GM12878 (cell line): ENCODE measurements around the gene SVIL. TPM values are rescaled to one million over a fixed set of nuclear protein-coding genes. Genes with fewer than 3 reads are reported as not detected.

Source experiments
- ATAC-seq: fragments of 200-7000 bp; cut with Tn5 transposase; 3 replicates; pipeline ENCODE4 v1.9.1; 2020; ENCODE audit warnings: mild to moderate bottlenecking, moderate library complexity
- BruUV-seq: library from RNA; stranded (reverse); fragments of 400-500 nt; replicated peaks from 2 replicates; lab custom pipeline; 2021; lab: Mats Ljungman, UMichigan
- CTCF ChIA-PET: fragments of 300-600 bp; sonication (Branson Sonifier 250); formaldehyde crosslinking; extraction: SDS; loops from one replicate; lab custom pipeline; 2021; ENCODE audit warnings: inconsistent platforms; lab: Yijun Ruan, JAX
- POLR2A ChIA-PET: fragments of 350-600 bp; formaldehyde crosslinking; extraction: SDS; loops from one replicate; lab custom pipeline; 2021; ENCODE audit warnings: inconsistent platforms; lab: Charles Lee
- RAD21 ChIA-PET: fragments of 300-600 bp; sonication (Branson Sonifier 250); formaldehyde crosslinking; loops from one replicate; lab custom pipeline; 2023; ENCODE audit warnings: antibody characterized with exemption; ENCODE audit not compliant: unreplicated experiment; lab: Charles Lee
- SMC1A ChIA-PET: fragments of 300-600 bp; sonication (Branson Sonifier 250); formaldehyde crosslinking; loops from one replicate; lab custom pipeline; 2023; ENCODE audit not compliant: unreplicated experiment, uncharacterized antibody; lab: Charles Lee
- DNase-seq: peaks from one replicate; pipeline ENCODE4 v3.0.0-alpha.2; 2011; ENCODE audit warnings: low read depth, low spot score
- FAIRE-seq: peaks from 3 replicates; lab custom pipeline; 2011; peaks lifted over from hg19 to GRCh38; lab: Jason Lieb, UNC
- H2AFZ ChIP-seq: 2 replicates; pipeline ENCODE4 v1.6.0; 2011; ENCODE audit warnings: low read depth, low read length, control low read depth; ENCODE audit not compliant: control insufficient read depth
- H3K27ac ChIP-seq: 2 replicates; pipeline ENCODE4 v1.5.1; 2011; ENCODE audit warnings: control low read depth; ENCODE audit not compliant: control insufficient read depth, insufficient read depth
- H3K27me3 ChIP-seq, 2 experiments: replicated peaks in 1 of 2; 2 replicates each; pipeline versions ENCODE4 v1.6.0 to v1.6.1; 2011; ENCODE audit warnings: low read length in 1 of 2; ENCODE audit not compliant: control insufficient read depth in 2 of 2, insufficient read depth in 2 of 2
- H3K36me3 ChIP-seq, 2 experiments: 2 replicates each; pipeline ENCODE4 v1.5.1; 2011; ENCODE audit warnings: low read length in 1 of 2; ENCODE audit not compliant: control insufficient read depth in 2 of 2, insufficient read depth in 2 of 2
- H3K4me1 ChIP-seq: 2 replicates; pipeline ENCODE4 v1.6.1; 2011; ENCODE audit warnings: mild to moderate bottlenecking, low read length, moderate library complexity, mixed read lengths; ENCODE audit not compliant: control insufficient read depth, insufficient read depth
- H3K4me2 ChIP-seq: 2 replicates; pipeline ENCODE4 v1.6.0; 2011; ENCODE audit warnings: control low read depth; ENCODE audit not compliant: control insufficient read depth, insufficient read depth
- H3K4me3 ChIP-seq: fragments of 200-600 bp; sonication (generic); 2 replicates; pipeline ENCODE4 v1.5.1; 2016
- H3K79me2 ChIP-seq: 2 replicates; pipeline ENCODE4 v1.6.0; 2011; ENCODE audit warnings: low read length; ENCODE audit not compliant: control insufficient read depth, insufficient read depth
- H3K9ac ChIP-seq: 2 replicates; pipeline ENCODE4 v1.8.0; 2011; ENCODE audit warnings: low read length, control low read depth, mixed read lengths; ENCODE audit not compliant: control insufficient read depth, insufficient read depth
- H3K9me3 ChIP-seq: replicated peaks from 3 replicates; pipeline ENCODE4 v1.5.1; 2011; ENCODE audit warnings: mild to moderate bottlenecking, low read length; ENCODE audit not compliant: control insufficient read depth, insufficient read depth
- H4K20me1 ChIP-seq: 2 replicates; pipeline ENCODE4 v1.6.0; 2011; ENCODE audit not compliant: control insufficient read depth, insufficient read depth
- CBX3 ChIP-seq: fragments of 200-600 bp; sonication (generic); IDR thresholded peaks from 2 replicates; pipeline ENCODE4 v1.6.1; 2016; ENCODE audit warnings: low read depth, borderline replicate concordance
- CTCF ChIP-seq, 3 experiments: IDR thresholded peaks in 2 of 3; conservative IDR thresholded peaks in 1 of 3; 2 replicates each; pipeline ENCODE4 v1.5.1; 2011; ENCODE audit warnings: low read depth in 3 of 3, low read length in 3 of 3, mild to moderate bottlenecking in 3 of 3, control low read depth in 2 of 3, moderate library complexity in 2 of 3, inconsistent platforms in 1 of 3, mixed read lengths in 1 of 3; ENCODE audit not compliant: control insufficient read depth in 2 of 3, insufficient read depth in 1 of 3; ENCODE audit errors: extremely low read depth in 1 of 3
- E2F8 ChIP-seq: fragments of 450-650 bp; IDR thresholded peaks from 2 replicates; pipeline ENCODE4 v1.6.1; 2018; ENCODE audit warnings: mild to moderate bottlenecking, low read depth, moderate library complexity; ENCODE audit not compliant: partially characterized antibody
- MTA3 ChIP-seq: IDR thresholded peaks from 2 replicates; pipeline ENCODE4 v1.6.1; 2012; ENCODE audit warnings: low read length, inconsistent platforms, borderline replicate concordance
- NBN ChIP-seq: fragments of 450-650 bp; IDR thresholded peaks from 2 replicates; pipeline ENCODE4 v1.6.1; 2016
- POLR2AphosphoS2 ChIP-seq: IDR thresholded peaks from 2 replicates; pipeline ENCODE4 v1.6.1; 2011; ENCODE audit warnings: low read depth, mild to moderate bottlenecking, low read length, improper control_type of control experiment, moderate library complexity
- STAT3 ChIP-seq: IDR thresholded peaks from 2 replicates; pipeline ENCODE4 v1.6.1; 2011; ENCODE audit warnings: low read depth, low read length, improper control_type of control experiment
- WGBS: methylation state at CpG from one replicate; pipeline ENCODE4 v1.1.6; 2016; ENCODE audit warnings: low lambda C conversion rate; ENCODE audit not compliant: insufficient replicate concordance, insufficient coverage; ENCODE audit errors: missing lambda C conversion rate; 5-methylcytosine and 5-hydroxymethylcytosine counted together
- in situ Hi-C: fragments of 300-500 bp; cut with MboI; formaldehyde crosslinking; loops from 9 replicates; pipeline ENCODE4 v1.14.3; 2018; ENCODE audit warnings: mixed read lengths
- intact Hi-C: fragments of 100-400 bp; cut with micrococcal nuclease; formaldehyde crosslinking; loops from one replicate; pipeline ENCODE4 v1.14.2; 2022; ENCODE audit not compliant: unreplicated experiment
- polyA plus RNA-seq, 11 experiments: library from polyadenylated mRNA; depleted of rRNA in 4 of 11; unstranded in 6 of 11; stranded (reverse) in 5 of 11; fragments of >200 nt; fragmentation: Nextera tagmentation in 4 of 11; fragmentation: Illumina TruSeq in 1 of 11; extraction: Ambion mirVana in 4 of 11; extraction: Trizol in 1 of 11; gene quantifications; 1 replicate in 1 of 11; 2 replicates in 10 of 11; pipeline versions ENCODE4 v1.2.1 to v1.2.3, GENCODE V29; 2011 to 2016; ENCODE audit warnings: inconsistent platforms in 2 of 11, missing spikeins in 2 of 11, low read depth in 1 of 11
- total RNA-seq, 4 experiments: library from RNA; depleted of rRNA in 3 of 4; stranded (reverse); fragments of >200 nt in 3 of 4; fragmentation: Illumina TruSeq in 1 of 4; extraction: Trizol in 1 of 4; gene quantifications; 2 replicates each; pipeline versions ENCODE4 v1.2.1 to v1.2.3, GENCODE V29; 2013 to 2021

SVIL gene
- total and polyA plus RNA-seq, 10 of the 15 experiments (the other 5 are each of a cell fraction or from before 2014, with no cell fraction given) = 0.22 to 1.9 (median 0.87) TPM

- no peak overlapping the region for H3K4me3 ChIP-seq
- DNase-seq = no peak
- H3K4me1 ChIP-seq = no peaks in the 10 kb centered on the region
- CTCF ChIA-PET = interaction anchor here (0.7 kb wide), 1 partner anchor 23 kb away, joined by 3 read pairs; no protein-coding TSS in a partner anchor
- in situ Hi-C loops (no loop called here), intact Hi-C loops (loop anchor here (2.0 kb wide), 1 partner anchor 101 kb away; no protein-coding TSS in a partner anchor)
- ATAC-seq = no peak
- no peaks in the 10 kb centered on the region for H4K20me1 ChIP-seq
- no peak overlapping the region for H3K4me2 ChIP-seq
- SMC1A ChIA-PET = interaction anchor here (0.7 to 2.5 kb wide), 7 partner anchors 13 to 99 kb away, joined by 3 to 12 read pairs (median 5); no protein-coding TSS in a partner anchor
- no peaks in the 10 kb centered on the region for H3K79me2 ChIP-seq
- no peaks in the 10 kb centered on the region; the same call in 2 of the 3 replicates for H3K9me3 ChIP-seq
- BruUV-seq = no TSS peak
- no peaks in the 10 kb centered on the region for H3K27me3 ChIP-seq
- RAD21 ChIA-PET = interaction anchor here (1.0 to 2.3 kb wide), 3 partner anchors 14 to 100 kb away, joined by 3 to 13 read pairs (median 8); no protein-coding TSS in a partner anchor
- no peak for FAIRE-seq
- H3K9ac ChIP-seq = no peak overlapping the region
- H3K36me3 ChIP-seq = no peaks in the 10 kb centered on the region
- POLR2A ChIA-PET = interaction anchor here (0.6 to 1.6 kb wide), 3 partner anchors 9 to 19 kb away, joined by 3 to 11 read pairs (median 3); no protein-coding TSS in a partner anchor
- H2AFZ ChIP-seq = no peak overlapping the region
- H3K27ac ChIP-seq = no peak overlapping the region
- TF ChIP-seq MTA3 (no peak), E2F8 (no peak), CTCF (IDR thresholded peaks at IDR 0.05 in 2 of 3, conservative IDR thresholded peaks at IDR 0.05 in 1 of 3; ENCODE audit: control insufficient read depth in 2 of 3, extremely low read depth in 1 of 3, insufficient read depth in 1 of 3, low read depth in 3 of 3, low read length in 3 of 3) (no peak), NBN (no peak), STAT3 (no peak), POLR2AphosphoS2 (no peak), CBX3 (no peak)
- 57% methylated on average over 2 of the region's 2 CpGs for WGBS
Measured at GRCh38 chr10:29634105-29634504, 666 bp downstream of the SVIL start.
